ENCODE results near the gene CCR5.
"Not testable (repeated sequence)": the region's sequence is repeated elsewhere in the genome, so short reads cannot be mapped to it uniquely, and the experiment has no call there.

Gene CCR5

GRCh38 chr3:46370839-46371518 lies at the start of gene CCR5:
CCR5 (plus strand) TSS chr3:46370946; CDS start chr3:46372903, 1,957 bp downstream.
- H3K27ac Mint-ChIP-seq = peak within 1 kb of the TSS; percentile 88
- peaks cover 52% of the 10 kb centered on the region for H3K4me1 Mint-ChIP-seq (ENCODE audit: low read depth)
- H3K4me3 Mint-ChIP-seq = peak within 1 kb of the TSS; percentile 57
- H3K36me3 Mint-ChIP-seq (ENCODE audit: low read depth) = no peaks in the 10 kb centered on the region
- H3K27me3 Mint-ChIP-seq = peaks cover 37% of the 10 kb centered on the region
- no peaks in the 10 kb centered on the region for H3K9me3 Mint-ChIP-seq

GRCh38 chr3:46321461-46322104 lies 49.2 kb upstream of the CCR5 start:
- peaks cover 26% of the 10 kb centered on the region for H3K27me3 Mint-ChIP-seq
- peaks cover 3% of the 10 kb centered on the region for H3K36me3 Mint-ChIP-seq (ENCODE audit: low read depth)
- no peak overlapping the region for H3K27ac Mint-ChIP-seq
- H3K9me3 Mint-ChIP-seq = peaks cover 15% of the 10 kb centered on the region
- no peak overlapping the region for H3K4me3 Mint-ChIP-seq
- H3K4me1 Mint-ChIP-seq (ENCODE audit: low read depth) = no peaks in the 10 kb centered on the region

- no peaks in the 10 kb centered on the region for H3K9me3 Mint-ChIP-seq
- no peak overlapping the region for H3K27ac Mint-ChIP-seq
Observed at GRCh38 chr3:46324036-46324435, 46.7 kb upstream of the CCR5 start.

DNA sequence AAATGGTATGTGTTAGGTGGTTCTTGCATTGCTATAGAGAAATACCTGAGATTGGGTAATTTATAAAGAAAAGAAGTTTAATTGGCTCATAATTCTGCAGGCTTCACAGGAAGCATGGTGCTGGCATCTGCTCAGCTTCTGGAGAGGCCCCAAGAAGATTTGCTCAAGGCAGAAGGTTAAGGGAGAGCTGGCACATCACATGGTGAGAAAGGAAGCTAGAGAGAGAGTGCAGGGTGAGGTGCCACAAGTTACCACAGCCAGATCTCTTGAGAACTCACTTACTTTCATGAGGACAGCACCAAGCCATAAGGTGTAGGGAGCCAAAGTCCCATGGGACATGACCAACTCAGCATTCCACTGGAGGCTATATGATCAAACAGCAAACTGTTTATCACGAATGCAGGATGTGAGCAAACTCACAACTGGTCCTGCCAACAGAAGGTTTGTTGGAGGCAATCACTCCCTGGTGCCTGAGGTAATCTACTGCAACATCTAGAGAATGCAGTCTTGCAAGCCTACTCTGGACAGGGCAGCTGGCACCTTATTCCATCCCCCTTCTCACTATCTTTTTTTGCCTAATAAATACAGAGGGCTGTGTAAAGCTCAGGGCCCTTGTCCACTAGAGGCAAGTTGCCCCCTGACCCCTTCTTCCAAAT lies 45.0 kb upstream of the CCR5 start:
- no peak overlapping the region for H3K27ac Mint-ChIP-seq

More at GRCh38 chr3:46324036-46324435, 46.7 kb upstream of the CCR5 start:
- Mint-ChIP-seq H3K27me3 (peaks cover 23% of the 10 kb centered on the region), H3K4me3 (no peak overlapping the region), H3K4me1 (ENCODE audit: low read depth) (no peaks in the 10 kb centered on the region), H3K36me3 (ENCODE audit: low read depth) (no peaks in the 10 kb centered on the region)

DNA sequence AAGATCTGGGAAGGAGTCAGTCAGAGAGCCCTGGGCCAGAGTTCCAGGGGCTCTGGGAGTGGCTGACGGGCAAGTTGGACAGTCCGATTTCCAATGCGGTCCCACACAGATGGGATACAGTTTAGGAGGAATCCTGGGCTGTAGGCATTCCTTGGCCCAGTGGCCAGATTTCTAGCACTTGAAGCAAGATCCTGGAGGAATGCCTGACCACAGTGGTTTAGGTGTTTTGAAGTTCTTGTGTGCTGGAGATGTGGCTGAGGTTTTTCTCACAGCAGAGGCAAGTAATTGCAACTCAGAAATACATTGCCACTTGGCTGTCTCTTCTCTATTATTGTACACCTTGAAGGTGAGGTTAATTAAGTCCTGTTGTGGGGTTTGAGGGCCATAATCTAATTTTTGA lies 40.1 kb upstream of the CCR5 start:
- H3K36me3 Mint-ChIP-seq (ENCODE audit: low read depth); H3K4me3 Mint-ChIP-seq; H3K9me3 Mint-ChIP-seq; H3K4me1 Mint-ChIP-seq (ENCODE audit: low read depth); H3K27ac Mint-ChIP-seq: not testable (repeated sequence)
- peaks cover 11% of the 10 kb centered on the region for H3K27me3 Mint-ChIP-seq

More for the DNA sequence above, 45.0 kb upstream of the CCR5 start:
- Mint-ChIP-seq H3K36me3 (ENCODE audit: low read depth) (no peaks in the 10 kb centered on the region), H3K9me3 (no peaks in the 10 kb centered on the region), H3K4me3 (no peak overlapping the region), H3K4me1 (ENCODE audit: low read depth) (no peaks in the 10 kb centered on the region), H3K27me3 (peaks cover 13% of the 10 kb centered on the region)

DNA sequence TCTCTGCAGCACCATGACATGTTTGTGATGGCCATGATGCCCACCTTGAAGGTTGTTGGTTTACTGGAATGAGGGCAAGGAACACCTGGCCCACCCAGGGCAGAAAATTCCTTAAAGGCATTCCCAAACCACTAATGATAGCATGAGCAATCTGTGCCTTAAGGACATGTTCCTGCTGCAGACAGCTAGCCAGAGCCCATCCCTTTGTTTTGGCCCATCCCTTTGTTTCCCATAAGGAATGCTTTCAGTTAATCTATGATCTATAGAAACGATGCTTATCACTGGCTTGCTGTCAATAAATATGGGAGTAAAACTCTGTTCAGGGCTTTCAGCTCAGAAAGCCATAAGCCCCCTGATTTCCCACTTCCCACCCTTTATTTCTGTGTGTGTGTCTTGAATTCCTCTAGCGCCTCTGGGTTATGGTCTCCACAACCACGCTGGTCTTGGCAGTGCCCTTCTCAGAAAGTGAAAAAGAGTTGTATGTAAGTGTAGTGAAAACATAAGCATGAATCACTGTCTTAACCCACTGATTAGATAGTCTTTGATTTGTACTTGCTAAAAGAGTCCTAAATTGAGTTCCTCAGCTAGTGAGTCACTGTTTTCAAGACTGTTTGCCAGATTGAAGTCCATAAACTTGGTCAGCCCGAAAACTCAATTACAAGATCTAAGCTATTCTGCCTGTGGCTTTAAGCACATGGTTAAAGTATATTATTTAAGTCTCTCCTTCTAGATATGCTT lies 35.8 kb upstream of the CCR5 start:
- Mint-ChIP-seq H3K27ac (no peak overlapping the region), H3K4me3 (no peak overlapping the region), H3K27me3 (peaks cover 11% of the 10 kb centered on the region), H3K36me3 (ENCODE audit: low read depth) (peaks cover 17% of the 10 kb centered on the region), H3K4me1 (ENCODE audit: low read depth) (peaks cover 9% of the 10 kb centered on the region), H3K9me3 (peaks cover 17% of the 10 kb centered on the region)

GRCh38 chr3:46335541-46335940 lies 35.2 kb upstream of the CCR5 start:
- Mint-ChIP-seq H3K4me3 (no peak overlapping the region), H3K9me3 (peaks cover 21% of the 10 kb centered on the region), H3K4me1 (ENCODE audit: low read depth) (peaks cover 9% of the 10 kb centered on the region), H3K36me3 (ENCODE audit: low read depth) (peaks cover 17% of the 10 kb centered on the region), H3K27me3 (peaks cover 11% of the 10 kb centered on the region), H3K27ac (no peak overlapping the region)

GRCh38 chr3:46337911-46338310 lies 32.8 kb upstream of the CCR5 start:
- Mint-ChIP-seq H3K27me3 (no peaks in the 10 kb centered on the region), H3K4me3 (no peak overlapping the region), H3K36me3 (ENCODE audit: low read depth) (peaks cover 17% of the 10 kb centered on the region), H3K9me3 (peaks cover 21% of the 10 kb centered on the region), H3K4me1 (ENCODE audit: low read depth) (peaks cover 9% of the 10 kb centered on the region), H3K27ac (no peak overlapping the region)

DNA sequence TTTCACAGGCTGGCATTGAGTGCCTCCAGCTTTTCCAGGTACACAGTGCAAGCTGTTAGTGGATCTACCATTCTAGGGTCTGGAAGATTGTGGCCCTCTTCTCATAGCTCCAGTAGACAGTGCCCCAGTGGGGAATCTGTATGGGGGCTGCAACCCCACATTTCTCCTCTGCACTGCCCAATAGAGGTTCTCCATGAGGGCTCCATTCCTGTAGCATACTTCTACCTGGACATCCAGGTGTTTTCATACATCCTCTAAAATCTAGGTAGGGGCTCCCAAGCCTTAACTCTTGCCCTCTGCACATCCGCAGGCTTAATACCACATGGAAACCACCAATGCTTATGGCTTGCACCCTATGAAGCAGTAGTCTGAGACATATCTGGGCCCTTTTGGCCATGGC lies 31.9 kb upstream of the CCR5 start:
- H3K27me3 Mint-ChIP-seq = no peaks in the 10 kb centered on the region
- peaks cover 21% of the 10 kb centered on the region for H3K9me3 Mint-ChIP-seq
- H3K36me3 Mint-ChIP-seq (ENCODE audit: low read depth) = peaks cover 17% of the 10 kb centered on the region
- no peak overlapping the region for H3K4me3 Mint-ChIP-seq
- peaks cover 9% of the 10 kb centered on the region for H3K4me1 Mint-ChIP-seq (ENCODE audit: low read depth)
- H3K27ac Mint-ChIP-seq = no peak overlapping the region

- peaks cover 13% of the 10 kb centered on the region for H3K9me3 Mint-ChIP-seq
- H3K4me3 Mint-ChIP-seq = no peak overlapping the region
- H3K4me1 Mint-ChIP-seq (ENCODE audit: low read depth) = peaks cover 19% of the 10 kb centered on the region
- H3K36me3 Mint-ChIP-seq (ENCODE audit: low read depth) = peaks cover 5% of the 10 kb centered on the region
- H3K27me3 Mint-ChIP-seq = no peaks in the 10 kb centered on the region
- H3K27ac Mint-ChIP-seq = no peak overlapping the region
Observed at GRCh38 chr3:46344476-46344875, 26.3 kb upstream of the CCR5 start.

- Mint-ChIP-seq H3K27ac (peak overlapping the region; percentile 50), H3K36me3 (ENCODE audit: low read depth) (peaks cover 5% of the 10 kb centered on the region), H3K4me3 (peak overlapping the region; percentile 57), H3K9me3 (peaks cover 4% of the 10 kb centered on the region), H3K27me3 (peaks cover 17% of the 10 kb centered on the region), H3K4me1 (ENCODE audit: low read depth) (peaks cover 63% of the 10 kb centered on the region)
Observed at GRCh38 chr3:46348823-46349482, 21.8 kb upstream of the CCR5 start.

GRCh38 chr3:46349484-46350261 lies 21.1 kb upstream of the CCR5 start:
- H3K9me3 Mint-ChIP-seq = peaks cover 4% of the 10 kb centered on the region
- peaks cover 71% of the 10 kb centered on the region for H3K4me1 Mint-ChIP-seq (ENCODE audit: low read depth)
- peak overlapping the region; percentile 50 for H3K27ac Mint-ChIP-seq
- H3K27me3 Mint-ChIP-seq = peaks cover 17% of the 10 kb centered on the region
- H3K36me3 Mint-ChIP-seq (ENCODE audit: low read depth) = peaks cover 5% of the 10 kb centered on the region
- H3K4me3 Mint-ChIP-seq = peak overlapping the region; percentile 57

GRCh38 chr3:46350262-46350565 lies 20.5 kb upstream of the CCR5 start:
- Mint-ChIP-seq H3K4me3 (peak overlapping the region; percentile 57), H3K27ac (no peak overlapping the region), H3K4me1 (ENCODE audit: low read depth) (peaks cover 76% of the 10 kb centered on the region), H3K9me3 (peaks cover 4% of the 10 kb centered on the region), H3K36me3 (ENCODE audit: low read depth) (peaks cover 5% of the 10 kb centered on the region), H3K27me3 (peaks cover 20% of the 10 kb centered on the region)

DNA sequence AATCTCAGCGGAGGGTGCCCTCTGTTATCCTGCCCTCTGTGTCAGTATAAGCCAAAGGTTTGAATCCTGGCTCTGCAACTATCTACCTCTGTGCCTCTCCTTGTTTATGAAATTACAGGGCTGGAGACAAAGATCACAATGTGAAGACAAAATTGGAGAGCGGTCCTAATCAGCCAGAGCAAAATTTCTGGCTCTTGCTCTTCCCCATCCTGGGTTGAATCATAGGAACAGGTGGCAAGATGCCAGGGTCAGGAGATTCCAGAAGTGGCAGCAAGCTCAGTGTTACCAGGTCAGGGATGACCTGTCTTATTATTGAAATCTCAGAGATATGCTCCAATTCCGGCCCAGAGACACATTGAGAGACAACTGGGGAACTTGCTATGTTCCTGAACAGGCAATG lies 19.1 kb upstream of the CCR5 start:
- Mint-ChIP-seq H3K4me3 (no peak overlapping the region), H3K27me3 (peaks cover 32% of the 10 kb centered on the region), H3K27ac (no peak overlapping the region), H3K4me1 (ENCODE audit: low read depth) (peaks cover 82% of the 10 kb centered on the region), H3K36me3 (ENCODE audit: low read depth) (peaks cover 5% of the 10 kb centered on the region), H3K9me3 (peaks cover 4% of the 10 kb centered on the region)
